Activated naive CD4-positive, alpha-beta T cell (primary cell): ENCODE measurements around the gene BGN.

Source experiments
- DNase-seq, 4 experiments: peaks; one replicate each; lab custom pipeline; 2025; lab: John Stamatoyannopoulos, UW

Gene BGN

DNA sequence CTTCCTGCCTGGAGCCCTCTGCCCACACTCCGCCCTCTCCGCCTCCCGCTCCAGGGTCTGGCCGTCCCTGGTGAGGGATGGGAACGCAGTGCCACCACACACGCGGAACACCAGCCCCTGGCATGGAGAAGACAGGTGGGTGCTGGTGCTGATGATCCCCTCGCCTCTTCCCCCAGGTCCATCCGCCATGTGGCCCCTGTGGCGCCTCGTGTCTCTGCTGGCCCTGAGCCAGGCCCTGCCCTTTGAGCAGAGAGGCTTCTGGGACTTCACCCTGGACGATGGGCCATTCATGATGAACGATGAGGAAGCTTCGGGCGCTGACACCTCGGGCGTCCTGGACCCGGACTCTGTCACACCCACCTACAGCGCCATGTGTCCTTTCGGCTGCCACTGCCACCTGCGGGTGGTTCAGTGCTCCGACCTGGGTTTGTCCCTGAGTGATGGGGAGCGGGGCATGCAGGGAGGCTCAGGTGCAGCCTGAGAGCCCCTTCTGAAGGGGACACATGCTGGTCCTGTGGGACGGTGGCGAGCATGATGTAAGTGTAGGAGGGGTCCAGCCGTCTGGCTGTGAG lies 9.8 kb downstream of the BGN start:
- DNase-seq, result no peak

DNA sequence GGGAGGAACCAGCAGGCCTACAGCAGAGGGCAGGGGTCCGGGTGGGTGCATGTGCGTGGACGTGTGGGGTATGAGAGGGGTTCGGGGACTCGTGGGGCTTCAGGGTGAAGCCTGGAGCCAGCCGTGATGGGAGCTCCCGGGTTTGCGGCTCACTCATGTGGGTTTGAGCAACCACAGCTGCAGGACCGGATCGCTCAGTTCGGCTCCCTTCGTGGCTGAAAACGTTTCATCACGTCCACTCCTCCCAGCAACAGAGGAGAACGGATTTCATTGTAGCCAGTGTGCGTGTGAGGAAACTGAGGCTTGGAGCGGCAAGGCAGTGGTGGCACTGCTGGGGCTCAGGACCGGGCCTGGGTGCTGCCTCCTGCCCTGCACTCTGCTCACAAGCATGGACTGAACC lies 10.6 kb downstream of the BGN start:
- DNase-seq, result no peak

DNA sequence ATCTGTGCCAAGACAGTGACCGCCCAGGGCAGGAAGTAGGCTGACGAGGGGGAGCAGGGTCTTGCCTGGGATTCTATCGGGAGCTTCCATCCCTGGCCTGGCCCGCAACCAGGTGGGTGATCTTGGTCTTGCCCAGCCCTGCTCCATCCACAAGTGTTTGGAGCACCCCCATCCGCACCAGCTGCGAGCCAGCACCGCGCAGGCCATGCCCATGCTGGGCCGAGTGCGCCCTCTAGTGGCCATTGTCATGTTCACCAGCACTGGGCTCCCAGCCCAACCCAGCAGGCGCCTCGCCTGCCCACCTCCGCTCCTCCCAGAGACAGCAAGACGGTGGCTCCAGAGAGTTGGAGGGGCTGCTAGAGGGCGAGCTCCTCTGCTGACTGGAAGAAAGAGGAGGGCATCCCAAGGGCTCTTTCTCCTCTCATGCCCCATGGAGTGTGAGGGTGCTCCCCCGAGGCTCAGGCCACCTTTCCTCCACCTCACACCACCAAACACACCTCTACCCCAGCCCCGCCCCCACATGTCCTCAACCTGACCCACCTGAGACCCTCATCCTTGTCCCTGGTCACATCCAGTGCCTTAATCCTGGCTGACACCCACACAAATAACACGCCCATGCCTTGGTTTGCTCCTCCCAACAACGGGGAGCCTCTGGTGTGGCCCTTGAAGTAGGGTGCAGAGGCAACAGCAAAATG lies 12.9 kb downstream of the BGN start:
- DNase-seq, result peak; percentile 47 to 80 (median 78)

DNA sequence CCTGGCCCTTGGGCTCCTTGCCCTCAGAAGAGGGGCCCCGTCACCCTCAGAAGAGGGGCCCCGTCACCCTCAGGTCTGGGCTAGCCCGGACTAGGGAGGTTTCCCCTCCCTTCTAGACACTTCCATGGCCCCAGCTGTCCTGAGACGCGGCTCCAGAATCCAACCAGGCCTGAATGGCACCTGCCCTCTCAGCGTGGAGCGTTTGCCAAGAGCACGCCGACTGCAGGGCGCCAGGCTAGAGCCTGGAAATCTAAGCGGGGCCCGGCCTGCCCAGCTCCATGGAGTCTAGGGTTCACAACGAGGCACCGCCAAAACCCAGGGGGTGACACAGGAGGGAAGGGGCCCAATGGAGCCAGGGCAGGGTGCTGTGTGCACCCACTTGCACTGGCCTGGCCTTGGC lies 14.8 kb downstream of the BGN start:
- no peak for DNase-seq

DNA sequence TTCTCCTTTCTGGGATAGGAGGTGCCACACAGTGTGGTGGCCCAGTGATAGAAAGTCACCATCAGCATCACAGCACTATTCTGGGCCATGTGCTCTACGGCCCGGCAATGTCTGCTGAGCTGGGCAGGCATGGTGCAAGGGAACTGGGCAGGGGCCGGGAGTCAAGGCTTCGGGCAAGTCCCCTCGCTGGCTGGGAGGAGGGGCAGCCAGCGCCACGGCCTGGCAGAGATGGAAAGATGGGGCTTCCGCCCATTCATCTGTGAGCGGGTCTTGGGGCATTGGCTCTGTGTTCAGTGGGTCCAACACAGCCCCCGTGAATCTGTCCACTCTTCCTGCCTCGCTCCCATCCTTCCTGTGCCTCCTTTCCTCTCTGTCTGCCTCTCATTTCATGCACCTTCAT lies 15.6 kb downstream of the BGN start:
- no peak for DNase-seq

DNA sequence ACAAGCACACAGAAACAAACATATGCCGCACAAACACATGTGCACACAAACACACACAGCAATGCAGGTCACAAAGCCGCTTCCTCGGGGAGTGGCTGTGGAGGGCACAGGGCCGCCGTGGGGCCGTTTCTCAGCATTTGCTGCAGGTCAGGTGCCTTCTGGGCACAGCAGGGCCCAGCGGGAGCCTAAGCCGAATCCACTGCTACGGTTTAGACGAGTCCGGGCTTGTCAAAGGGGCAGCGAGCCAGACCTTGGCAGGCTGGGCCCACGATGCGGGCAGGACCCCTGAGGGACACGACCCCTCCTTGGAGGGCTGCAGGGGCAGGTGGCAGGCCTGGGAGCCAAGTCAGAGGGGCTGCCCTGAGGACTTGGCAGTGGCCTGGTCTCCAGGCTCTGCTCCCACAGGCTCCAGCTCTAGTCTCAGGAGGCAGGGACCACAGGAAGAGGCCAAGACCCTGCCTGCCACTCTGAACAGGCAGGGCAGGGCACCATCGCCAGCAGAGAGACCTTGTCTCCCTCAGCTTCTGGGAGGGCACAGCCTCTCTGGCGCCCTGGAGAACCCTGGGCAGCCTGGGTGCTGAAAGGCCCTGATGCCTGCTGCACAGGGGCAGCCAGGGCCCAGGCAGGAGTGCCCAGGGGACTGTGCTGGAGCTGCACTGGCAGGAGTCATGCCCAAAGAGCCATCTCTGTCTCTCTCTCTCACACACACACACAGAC lies 17.2 kb downstream of the BGN start:
- no peak for DNase-seq

DNA sequence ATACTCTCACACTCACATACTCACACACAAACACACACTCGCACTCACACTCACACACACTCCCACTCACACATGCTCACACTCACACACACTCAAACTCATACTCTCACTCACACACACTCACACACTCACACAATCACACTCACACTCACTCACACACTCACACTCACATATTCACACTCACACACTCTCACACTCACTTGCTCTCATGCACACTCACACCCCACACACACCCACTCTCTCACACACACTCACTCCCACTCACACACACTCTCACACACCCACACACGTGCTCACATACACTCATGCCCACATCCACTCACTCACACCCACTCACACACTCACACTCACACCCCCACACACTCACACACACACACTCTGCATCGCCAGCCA lies 17.7 kb downstream of the BGN start:
- no peak for DNase-seq

DNA sequence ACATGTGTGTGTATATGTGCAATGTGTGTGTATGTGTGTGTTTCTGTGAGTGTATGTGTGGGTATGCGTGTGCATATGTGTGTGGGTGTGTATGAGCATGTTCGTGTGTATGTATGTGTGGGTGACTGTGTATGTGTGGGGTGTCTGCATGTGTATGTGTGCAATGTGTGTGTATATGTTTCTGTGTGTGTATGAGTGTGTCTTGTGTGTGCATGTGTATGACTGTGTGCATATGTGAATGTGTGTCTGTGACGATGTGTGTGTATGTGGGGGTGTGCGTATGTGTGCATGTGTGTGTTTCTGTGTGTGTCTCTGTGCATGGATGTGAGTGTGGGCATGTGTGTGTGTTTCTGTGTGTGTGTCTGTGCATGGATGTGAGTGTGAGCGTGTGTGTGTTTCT lies 18.5 kb downstream of the BGN start:
- DNase-seq, result no peak

DNA sequence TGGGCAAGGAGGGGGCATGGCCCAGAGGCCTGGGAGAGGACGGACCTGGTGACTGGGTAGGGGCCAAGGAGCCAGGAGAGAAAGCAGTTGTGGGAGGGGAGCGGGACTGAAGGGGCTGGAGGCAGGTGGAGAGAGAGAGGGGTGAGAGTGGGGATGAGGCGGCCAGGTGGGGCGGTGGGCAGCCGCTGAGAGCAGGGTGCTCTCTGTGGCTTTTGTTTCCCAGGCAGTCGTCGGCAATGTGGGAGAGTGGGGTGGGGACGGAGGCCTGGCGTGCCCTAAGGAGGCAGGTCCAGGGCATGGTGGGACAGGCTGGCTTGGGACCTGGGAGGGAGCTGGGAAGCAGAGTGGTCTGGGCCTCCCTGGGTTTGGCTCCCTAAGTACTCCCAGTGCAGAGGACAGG lies 19.5 kb downstream of the BGN start:
- no peak for DNase-seq

DNA sequence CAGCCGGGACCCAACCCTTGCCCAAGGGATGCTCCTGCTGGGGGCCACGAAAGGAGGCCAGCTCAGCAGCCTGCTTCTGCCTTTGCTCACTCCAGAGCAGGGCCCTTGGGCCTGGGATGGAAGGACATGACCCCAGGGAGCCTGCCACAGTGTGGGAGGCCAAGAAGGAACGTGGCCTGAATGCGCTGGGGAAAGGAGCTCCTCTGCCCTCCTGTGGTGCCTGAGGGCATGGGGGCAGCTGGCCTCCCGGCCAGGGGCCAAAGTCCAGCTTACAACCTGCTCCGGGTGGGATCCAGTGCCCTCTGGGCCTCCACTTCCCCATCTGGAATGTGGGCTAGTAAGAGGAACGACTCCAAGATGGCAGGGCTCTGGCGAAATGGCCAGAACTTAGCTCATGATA lies 20.7 kb downstream of the BGN start:
- no peak for DNase-seq

DNA sequence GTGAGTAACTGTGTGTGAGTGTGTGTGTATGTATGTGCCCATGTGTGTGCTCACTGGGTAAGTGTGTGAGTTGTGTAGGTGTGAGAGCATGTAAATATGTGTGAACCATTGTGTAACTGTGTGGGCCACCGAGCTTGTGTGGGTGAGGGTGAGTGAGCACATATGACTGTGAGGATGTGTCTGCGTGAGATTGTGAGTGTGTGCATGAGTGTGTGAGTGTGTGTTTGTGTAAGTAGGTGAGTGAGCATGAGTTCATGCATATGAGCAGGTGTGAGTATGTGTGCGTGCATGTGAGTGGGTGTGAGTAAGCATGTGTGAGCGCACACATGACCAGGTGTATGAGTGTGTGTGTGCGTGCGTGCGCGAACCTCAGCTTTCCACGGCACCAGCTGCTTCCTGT lies 21.3 kb downstream of the BGN start:
- no peak for DNase-seq

DNA sequence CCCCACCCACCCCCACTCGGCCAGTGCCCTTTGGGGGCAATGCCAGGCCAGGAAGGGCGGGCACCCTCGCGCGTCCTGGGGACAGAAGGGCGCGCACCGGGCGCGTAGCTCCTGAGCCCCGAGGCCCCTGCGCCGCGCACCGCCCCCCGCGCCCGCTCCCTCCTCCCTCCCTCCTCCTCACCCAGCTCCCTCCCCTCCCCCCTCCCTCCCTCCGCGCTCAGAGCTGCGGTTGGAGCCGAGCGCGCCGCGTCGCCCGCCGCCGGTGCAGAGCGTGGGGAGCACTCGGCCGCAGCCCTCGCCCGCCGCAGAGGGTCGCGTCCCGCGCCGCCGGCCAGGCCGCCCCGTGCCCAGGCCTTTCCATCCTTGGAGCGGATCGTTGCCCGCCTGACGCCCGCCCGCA lies 22.6 kb downstream of the BGN start, which contains the start of gene ATP2B3:
TSS of gene ATP2B3 (plus strand) at position 220 of the 400 bp plus-strand sequence. CDS start 18,606 bp downstream, outside the sequence.
- DNase-seq, result no peak

DNA sequence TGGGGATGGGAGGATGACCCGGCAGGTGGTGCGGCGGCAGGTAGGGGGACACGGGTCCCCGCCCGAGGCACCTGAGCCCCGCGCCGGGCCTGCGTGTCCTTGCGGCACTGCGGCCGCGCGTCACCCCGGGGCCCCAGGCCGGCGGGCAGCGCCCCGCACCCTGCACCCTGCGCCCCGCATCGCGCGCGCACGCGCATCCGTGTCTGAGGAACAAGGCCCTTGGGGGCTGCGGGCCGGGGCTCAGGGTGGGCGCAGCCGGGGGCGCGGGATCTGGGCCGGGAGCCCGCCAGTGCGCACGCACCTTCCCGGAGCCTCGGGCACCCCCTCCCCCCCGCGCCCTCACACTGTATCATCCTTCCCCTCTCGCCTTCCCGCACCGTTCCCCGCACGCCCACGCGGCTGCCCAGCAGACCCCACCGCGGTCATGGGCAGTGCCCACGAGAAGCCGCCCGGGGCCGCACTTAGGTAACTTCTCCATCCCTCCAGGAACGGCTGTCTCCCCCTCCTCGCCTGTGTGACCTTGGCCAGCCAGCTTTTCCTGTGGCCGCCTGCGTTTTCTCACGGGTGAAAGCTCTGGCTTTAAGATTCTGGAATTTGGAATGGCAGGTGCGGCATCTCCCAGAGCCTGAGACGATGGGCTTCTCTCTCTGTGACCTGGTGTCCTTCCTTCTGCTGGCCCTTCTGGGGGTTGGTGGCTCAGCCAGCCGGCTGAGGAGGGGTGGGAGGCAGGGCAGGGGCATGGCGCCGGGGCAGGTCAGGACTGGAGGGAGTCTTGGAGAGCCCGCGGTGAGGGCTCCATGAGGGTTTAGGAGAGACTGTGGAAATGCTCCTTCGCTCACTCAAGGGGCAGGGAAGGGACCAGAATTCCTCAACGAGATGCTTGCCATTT lies 23.4 kb downstream of the BGN start:
- no peak for DNase-seq

DNA sequence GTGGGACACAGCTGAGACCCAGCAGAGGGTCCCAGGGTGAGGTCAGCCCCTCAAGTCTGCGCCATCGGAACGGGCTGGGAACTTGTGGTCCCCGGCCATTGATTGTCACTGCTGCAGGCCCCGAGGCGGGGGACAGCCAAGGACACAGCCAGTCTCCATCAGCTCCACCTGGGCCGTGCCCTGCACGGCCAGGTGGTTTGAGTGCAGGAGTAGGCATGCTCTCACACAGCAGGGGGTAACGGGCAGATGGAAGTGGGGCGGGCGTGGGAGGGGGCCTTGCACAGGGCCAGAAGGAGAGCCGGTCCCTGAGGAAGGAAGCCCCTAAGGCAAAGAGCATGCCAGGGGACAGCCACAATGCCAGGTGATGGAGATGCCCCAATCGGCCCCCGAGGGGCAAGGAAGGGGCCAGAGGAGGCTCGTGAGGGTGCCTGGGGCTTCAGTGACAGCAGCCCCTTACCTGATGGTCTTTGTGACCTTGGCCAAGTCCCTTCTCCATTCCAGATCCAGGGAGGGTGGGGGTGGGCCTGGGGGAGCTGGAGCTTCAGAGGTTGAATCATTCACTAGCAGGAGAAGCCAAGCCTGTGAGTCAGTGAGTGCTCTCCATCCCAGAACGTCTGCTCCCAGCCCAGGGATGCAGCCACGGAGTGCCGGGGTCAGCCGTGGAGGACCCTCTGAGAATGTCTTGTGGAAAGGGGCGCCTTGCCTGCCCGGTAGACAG lies 24.9 kb downstream of the BGN start:
- DNase-seq, result no peak

DNA sequence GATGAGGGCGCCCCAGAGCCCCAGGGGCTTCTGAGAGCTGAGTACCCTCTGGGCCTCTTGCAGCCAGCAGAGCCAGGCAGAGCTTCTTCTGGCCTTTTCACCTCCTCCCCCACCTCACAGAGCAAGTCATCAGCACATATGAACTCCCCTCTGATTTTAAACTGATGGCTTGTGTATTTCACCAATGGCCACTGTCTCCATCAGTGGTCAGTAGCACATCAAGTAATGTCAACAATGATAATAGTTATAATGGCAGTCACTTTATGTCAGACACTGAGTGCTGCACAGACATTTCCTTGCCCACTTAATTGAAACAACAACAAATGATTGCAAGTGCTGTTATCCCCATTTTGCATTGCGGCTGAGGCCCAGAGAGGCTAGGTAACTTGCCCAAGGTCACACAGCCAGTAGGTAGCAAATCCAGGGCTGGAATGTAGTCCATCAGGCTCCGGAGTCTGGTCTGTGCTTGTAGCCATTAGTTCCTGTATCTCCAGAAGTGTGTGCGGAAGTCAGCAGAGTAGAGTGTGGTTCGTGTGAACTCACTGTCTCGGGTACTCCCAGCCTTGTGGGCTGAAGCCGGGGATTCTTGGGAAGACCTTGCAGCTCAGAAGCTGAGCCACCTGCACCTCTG lies 25.6 kb downstream of the BGN start:
- DNase-seq, result no peak

DNA sequence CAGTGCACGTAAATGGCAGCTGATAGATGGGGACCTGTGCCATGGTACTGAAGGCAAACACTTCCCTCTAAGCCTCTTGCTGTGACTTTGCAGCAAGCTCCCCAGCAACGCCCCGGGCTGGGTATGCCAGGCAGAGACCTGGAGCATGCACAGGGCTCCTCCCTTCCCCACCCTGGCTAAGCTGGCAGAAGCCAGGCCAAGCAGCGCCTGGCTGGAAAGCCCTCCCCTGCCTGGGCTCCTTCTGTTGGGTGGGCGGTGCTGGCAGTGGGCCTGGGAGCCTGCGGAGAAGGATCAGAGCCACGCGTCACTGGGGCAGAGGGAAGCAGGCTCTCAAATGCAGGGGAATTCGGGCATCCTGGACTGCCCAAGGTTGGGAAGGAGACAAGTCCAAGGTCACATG lies 26.3 kb downstream of the BGN start:
- DNase-seq, result no peak

DNA sequence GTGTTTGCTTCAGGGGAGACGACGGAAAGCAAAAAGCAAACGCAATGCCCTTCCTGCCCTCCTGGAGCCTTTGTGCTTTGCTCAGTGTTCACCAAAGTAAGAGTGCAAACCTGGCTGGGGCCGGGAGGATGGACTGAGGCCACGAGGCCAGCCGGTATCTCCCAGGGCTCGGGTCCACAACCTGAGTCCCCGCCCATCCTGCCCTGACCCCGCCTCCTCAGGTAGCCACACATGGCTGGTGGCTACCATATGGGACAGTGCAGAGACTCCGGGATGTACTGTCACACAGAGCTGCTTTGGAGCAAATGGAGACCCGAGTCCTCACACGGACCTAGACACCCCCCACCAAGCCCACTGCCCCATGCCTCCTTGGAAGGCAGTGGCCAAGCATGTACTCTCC lies 27.5 kb downstream of the BGN start:
- DNase-seq, result no peak

DNA sequence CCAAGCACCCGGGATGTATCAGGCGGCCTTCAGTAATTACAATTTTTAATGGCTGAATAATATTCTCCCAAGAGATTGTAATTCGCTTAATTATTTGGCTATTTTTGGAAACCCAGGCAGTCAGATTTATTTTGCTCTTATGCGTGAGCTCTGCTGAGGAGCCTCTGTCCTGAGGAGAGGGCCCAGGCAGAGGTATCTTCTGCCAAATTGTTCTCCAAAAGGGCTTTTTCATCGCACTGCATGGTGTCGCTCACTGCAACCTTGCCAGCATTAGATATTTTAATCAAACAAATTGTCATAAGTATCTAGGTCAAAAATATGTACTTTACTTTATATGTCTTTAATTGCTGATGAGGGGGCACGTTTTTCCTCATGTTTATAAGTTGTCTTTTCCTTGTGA lies 28.5 kb downstream of the BGN start:
- no peak for DNase-seq

DNA sequence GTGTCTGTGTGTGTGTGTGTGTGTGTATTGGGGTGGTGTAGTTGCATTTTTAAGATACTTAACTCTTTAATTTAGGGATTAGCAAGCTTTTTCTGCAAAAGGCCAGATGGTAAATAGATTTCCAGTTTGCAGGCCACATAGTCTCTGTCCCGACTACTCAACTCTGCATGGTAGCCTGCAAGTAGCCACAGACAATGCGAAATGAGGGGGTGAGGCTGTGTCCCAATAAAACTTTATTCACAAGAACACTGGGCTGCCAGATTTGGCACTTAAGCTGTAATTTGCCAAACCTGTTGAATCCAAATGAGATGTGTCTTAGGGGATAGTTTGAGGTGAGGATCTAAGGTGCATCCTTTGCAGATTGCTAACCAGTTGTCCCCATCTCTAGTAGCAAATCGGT lies 29.5 kb downstream of the BGN start:
- no peak for DNase-seq

DNA sequence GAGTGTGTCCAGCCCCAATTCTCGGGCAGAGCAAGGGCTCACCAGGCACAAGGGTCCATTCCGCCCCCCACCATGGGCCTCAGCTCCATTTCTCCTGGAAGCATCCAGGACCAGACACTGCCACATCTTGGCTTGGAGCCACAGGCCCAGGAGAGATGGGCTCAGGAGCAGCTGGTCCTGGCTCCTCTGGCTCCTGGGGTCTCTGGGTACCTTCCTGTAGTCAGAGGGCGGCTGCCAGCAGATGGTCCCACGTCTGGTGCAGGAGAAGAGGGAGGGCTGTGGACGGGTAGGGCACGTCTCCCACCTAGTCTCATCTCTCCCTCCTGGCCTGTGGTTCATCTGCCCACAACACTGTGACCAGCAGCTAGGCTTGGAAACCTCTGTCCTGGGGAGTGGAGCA lies 30.7 kb downstream of the BGN start:
- DNase-seq, result no peak

DNA sequence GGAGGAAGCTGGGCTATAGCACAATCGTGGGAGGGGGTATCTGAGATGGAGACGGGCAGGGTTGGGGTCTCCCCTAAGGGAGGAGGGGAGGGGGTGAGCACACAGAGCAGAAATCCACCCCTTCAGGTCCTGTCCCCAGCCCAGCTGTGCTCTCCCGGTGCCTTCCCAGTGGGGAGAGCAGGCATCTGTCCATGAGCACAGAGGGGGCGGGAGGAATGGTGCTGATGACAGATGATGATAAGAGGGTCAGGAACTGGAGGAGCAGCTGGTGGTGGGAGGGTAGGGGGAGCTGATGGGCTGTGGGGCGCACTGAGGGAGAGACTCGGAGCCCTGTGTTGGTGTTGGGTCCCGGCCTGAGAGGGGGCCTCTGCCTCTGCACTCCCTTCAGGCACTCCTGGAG lies 31.3 kb downstream of the BGN start:
- DNase-seq, result no peak
